GM19351 (cell line): ENCODE results near the gene RADIL.

Experiments used
- ATAC-seq: cut with Tn5 transposase; IDR thresholded peaks from one replicate; pipeline ENCODE4 v1.9.1; 2021; ENCODE audit warnings: mild to moderate bottlenecking, moderate library complexity; ENCODE audit not compliant: unreplicated experiment

RADIL gene

DNA sequence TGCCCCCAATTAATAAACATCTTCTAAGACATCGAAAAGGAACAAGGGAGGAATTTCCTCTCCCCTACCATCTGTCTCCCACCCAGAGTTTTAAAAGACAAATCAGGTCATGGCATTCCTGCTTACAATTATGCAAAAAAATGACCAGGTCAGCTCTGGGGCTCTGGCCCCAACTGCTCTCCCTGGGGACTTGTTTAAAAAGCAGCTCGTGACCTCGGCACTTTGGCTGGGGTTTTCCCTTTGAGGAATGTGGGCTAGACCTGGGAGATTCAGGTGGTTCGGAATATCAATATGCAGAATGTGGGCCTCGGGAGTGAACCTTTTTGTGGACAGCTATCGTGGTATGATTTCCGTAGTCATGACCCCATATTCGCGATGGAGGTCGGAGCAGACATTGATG, 648 bp upstream of the RADIL start:
- no peak for ATAC-seq

- ATAC-seq, result no peak
These were observed 514 bp downstream of the RADIL start for GRCh38 chr7:4883033-4883371.

DNA sequence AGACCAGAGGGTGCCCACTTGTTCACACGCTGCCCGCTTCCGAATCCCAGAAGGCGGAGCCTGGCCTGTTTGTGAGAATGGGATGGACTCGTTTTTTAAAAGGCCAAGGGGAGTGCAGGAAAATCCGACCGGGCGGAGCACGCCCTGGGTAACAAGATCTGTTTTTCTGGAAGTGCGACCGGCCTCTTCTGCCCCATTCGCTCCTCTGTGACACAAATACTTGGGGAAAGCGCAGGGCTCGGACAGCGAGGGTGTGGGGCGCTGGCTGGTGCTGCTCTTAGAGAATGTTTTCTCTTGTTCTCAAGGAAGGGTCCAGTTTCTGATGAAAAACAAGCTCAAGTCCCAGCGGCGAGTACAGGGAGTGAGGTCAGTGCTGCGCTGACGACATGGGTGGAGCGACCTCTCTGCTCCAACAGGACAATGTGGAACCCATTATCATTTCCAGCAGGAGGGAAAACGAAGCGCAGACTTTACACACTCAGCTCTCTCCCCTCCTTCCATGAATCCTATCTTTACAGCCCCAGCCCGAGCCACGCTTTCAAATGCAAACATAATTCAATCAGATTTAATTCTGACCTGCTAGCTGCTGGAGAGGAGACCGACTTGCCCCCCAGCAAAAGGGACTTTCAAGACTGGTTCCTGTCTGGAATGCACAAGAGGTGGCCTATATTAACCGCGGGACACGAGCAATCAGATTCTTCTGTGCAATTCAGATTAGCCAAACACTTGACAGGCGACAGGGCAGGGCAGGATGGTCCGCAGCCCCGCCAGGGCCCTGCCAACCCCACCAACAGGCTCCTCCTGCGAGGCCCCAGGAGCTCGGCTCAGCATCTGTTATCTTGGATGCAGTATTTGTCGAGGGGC, 1.1 kb downstream of the RADIL start:
- ATAC-seq, result no peak

DNA sequence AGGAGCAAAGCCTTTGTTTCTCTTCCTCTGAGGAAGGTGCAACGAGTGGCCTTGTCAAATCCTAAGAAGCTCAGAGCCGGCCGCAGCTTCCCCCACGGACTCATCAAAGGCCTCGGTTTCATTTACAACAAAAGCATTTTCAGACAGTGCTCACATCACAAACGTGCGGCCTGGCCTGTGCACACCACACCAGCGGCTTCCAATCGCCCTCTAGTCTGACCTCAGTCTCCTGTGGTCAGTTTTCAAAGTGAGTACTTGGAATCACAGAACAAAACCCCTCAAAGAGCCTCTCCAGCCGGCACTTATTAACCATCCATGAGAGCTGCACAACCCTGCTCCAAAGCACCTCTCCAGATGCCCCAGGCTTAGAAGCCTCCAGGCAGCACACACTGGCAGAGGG, 3.3 kb downstream of the RADIL start:
- ATAC-seq, result no peak

GRCh38 chr7:4879396-4880081, 4.0 kb downstream of the RADIL start:
- no peak for ATAC-seq

DNA sequence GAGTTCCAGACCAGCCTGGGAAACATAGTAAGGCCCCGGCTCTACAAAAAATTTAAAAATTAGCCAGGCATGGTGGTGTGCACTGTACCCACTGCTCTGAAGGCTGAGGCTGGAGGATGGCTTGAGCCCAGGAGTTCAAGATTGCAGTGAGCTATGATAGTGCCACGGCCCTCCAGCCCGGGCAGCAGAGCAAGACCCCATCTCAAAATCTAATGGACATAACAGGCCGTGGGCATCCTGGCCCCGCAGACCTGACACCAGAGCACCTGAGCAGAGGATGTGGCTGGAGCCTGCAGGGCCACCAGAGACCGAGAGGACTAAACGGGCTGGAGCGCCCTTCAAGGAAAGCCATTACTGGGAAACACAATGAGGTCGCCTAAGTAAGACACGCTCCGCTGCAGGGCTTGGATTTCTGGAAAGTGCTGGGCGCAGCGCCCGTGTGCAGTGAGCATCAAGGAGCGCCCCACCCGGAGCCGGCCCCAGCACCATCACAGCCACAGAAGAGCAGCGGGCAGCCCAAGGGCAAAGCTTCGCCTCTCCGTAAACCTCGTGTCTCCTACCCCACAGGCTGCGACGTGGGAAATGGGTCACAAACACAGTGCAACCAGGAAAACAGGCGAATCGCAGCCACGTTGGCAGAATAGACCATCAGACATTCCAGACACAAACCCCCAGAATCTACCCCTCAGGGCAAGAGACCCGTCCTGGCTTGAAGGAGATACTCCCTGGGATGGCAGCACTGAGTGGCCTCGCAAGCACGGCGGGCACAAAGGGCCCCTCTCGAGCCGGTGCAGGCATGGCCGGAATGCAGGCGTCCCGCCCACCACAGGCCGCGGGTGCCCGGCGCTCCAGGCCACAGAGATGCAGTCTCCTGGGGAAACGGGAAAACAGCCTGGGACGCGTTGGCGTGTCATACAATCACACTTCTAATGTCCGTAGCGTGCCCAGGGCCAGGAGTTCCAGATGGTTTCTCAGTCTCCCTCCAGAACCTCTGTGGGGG, 4.9 kb downstream of the RADIL start:
- ATAC-seq, result no peak

DNA sequence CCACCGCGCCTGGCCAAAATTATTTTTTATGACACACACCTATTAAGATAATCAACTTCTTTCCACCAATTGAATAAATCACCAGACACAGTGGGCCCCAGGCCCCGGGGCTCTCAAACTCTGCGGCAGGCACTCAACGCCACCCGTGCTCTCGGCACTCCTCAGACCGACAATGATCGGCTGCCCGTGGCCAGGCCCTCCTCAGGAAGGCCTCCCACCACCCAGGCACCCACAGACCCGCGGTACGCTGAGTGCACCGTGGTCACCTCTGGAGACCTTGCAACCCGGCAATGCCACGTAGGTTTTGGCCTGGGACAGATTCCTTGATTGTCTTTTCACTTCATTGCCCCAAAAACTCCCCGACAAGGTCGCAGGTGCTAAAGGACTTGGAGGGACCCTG, 6.9 kb downstream of the RADIL start:
- ATAC-seq, result no peak

DNA sequence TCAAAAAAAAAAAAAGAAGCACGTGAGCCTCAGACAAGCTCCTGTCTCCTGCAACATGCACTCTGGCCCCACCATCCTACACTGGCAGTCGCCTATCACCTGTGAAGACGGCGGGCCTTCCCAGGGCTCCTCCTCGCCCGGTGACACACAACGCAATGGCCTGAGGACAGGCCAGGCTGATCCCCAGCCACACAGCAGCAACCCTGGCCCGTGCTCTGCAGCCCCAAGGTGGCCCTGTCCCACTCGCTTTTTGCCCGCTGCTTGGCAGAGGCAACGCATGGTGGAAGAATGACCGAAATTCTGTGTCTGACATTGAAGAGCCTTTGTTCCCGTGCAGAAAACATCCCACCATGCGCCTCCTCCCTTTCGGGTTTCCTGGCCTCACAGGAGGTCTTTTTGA, 8.1 kb downstream of the RADIL start:
- ATAC-seq, result no peak

GRCh38 chr7:4873071-4873944, 10.2 kb downstream of the RADIL start:
- ATAC-seq, result no peak

DNA sequence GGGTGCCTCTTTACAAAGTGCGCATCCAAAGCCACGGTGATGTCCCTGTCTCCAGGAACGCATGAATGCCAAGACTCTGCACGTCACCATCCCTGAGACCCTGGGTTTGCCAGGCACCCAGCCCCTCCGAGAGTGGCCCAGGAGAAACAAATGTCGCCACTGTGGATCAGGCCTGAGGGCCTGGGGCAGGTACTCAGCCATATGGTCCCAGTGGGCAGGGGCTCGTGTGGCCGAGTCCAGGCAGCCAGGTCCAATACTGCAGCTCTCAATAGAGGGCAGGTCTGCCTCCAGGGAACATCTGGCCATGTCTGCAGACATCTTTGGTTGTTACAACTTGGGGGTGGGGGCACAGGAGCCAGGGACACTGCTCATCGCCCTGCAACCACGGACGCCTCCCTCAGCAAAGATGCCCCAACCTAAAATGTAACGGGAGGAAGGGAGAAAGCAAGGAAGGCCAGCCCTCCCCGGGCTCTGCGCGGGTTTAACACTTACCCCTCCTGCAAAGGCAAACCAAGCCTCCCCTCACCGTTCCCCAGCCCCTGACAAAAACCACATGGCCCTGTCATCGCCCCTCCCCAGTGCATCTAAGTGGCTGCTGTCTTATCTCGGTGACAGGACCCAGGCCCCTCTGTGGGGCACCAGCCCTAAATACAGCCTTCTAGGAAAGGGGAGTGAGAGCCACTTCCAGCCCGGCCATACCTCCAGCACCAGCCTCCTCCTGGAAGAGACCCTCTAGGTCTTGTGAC, 11.4 kb downstream of the RADIL start:
- ATAC-seq, result no peak

DNA sequence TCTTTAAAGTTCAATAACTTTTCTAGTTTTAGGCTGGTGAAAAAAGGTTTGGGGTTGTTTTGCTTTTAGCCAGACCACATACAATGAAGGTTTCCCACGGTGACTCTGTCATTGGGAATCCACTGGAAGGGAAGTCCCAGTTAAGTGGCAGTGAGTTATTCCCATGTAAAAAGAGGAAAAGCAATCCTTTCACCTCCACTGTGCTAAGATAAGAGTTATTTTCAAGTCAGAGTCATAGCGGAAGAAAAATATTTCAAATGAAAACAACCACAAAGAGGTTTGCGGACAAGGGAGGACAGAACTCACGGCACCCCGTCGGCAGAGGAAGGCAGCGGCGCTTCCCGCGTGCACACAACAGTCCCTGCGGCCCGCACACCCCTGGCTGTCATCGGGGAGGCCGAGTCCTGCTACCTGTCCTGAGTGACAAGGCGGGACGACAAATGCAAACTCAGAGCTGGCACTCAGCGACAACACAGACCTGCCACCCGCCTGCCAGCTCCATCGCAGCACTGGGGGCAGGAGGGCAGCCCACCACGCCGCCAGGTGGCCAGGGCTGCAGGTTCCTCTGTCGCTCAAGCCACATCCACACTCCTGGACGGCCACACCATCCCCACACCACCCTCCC, 12.3 kb downstream of the RADIL start:
- no peak for ATAC-seq

- ATAC-seq, result no peak
These were observed 15.0 kb downstream of the RADIL start for GRCh38 chr7:4868493-4868892.

DNA sequence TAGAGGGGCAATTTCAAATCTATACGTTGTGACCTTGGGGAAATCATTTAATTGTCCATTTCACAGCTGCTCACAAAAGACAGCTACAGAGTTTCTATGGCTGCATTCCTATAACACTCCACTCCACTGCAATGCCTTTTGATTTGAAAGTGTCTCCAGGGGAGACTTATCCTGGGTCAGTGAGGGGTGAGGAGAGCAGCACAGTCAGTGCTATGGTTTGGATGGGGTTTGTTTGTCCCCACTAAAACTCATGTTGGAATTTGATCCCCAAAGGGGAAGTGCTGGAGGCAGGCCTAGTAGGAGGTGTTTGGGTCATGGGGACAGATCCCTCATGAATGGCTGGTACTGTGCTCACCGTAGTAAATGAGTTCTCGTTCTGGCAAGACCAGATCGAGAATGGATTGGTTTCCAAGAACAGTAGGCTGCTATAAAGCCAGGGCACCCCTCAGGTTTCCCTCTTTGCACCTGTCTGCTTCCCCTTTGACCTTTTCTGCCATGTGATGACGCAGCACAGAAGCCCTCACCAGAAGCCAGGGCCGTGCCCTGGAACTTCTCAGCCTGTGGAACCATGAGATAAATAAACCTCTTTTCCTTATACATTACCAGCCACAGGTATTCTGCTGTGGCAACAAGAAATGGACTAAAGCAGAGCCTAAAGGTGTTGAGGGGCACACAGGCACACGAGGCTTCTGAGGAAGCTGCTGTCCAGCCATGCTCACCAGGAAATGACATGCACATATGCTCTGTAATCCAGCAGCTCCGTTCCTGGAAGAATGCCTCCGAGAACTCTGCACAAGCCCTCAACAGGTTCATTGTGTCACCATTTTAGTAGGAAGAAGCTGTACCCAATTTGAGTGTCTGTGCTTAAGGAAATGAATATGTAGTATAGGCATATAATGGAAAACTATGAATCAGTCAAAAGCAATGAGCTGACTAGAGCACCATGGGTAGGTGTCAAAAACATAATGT, 16.7 kb downstream of the RADIL start:
- ATAC-seq, result no peak

- no peak for ATAC-seq
These were observed 21.4 kb downstream of the RADIL start for GRCh38 chr7:4862156-4862555.

- no peak for ATAC-seq
These were observed 21.8 kb downstream of the RADIL start, which contains the start of gene PAPOLB for GRCh38 chr7:4861673-4862072. PAPOLB (minus strand) TSS chr7:4862030; CDS start chr7:4861810, 220 bp downstream.

GRCh38 chr7:4861227-4861626, 22.3 kb downstream of the RADIL start:
- ATAC-seq, result no peak

GRCh38 chr7:4857189-4857588, 26.3 kb downstream of the RADIL start:
- ATAC-seq, result no peak
